CD14-positive monocyte (primary cell): ENCODE measurements around the gene PTPRR. TPM values are rescaled to one million over a fixed set of nuclear protein-coding genes. Genes with fewer than 3 reads are reported as not detected.

ENCODE experiments used
- DNase-seq, 3 donors: peaks; one replicate each; pipeline ENCODE4 v3.0.0-alpha.2; 2011 to 2022
- H2AFZ ChIP-seq: 2 replicates; pipeline ENCODE4 v1.6.0; 2012; ENCODE audit warnings: mild to moderate bottlenecking, low read depth, low read length, inconsistent platforms; ENCODE audit not compliant: insufficient read depth, poor library complexity, severe bottlenecking
- H3K27ac ChIP-seq, 2 donors: 1 replicate in 1 of 2; 2 replicates in 1 of 2; pipeline ENCODE4 v1.5.1; 2012 to 2013; ENCODE audit warnings: low read length in 2 of 2, control low read depth in 1 of 2, inconsistent platforms in 1 of 2, low read depth in 1 of 2, mild to moderate bottlenecking in 1 of 2
- H3K27me3 ChIP-seq, 2 donors: one replicate each; pipeline versions ENCODE4 v1.6.0 to v1.6.1; 2011 to 2013; ENCODE audit warnings: low read length in 2 of 2; ENCODE audit not compliant: control insufficient read depth in 2 of 2, insufficient read depth in 2 of 2
- H3K36me3 ChIP-seq, 2 donors: replicated peaks in 1 of 2; 1 replicate in 1 of 2; 2 replicates in 1 of 2; pipeline versions ENCODE4 v1.5.1 to v1.6.1; 2012 to 2013; ENCODE audit warnings: low read length in 2 of 2, control low read depth in 1 of 2, inconsistent platforms in 1 of 2, mild to moderate bottlenecking in 1 of 2; ENCODE audit not compliant: insufficient read depth in 2 of 2, control insufficient read depth in 1 of 2
- H3K4me1 ChIP-seq, 2 donors: 1 replicate in 1 of 2; 2 replicates in 1 of 2; pipeline versions ENCODE4 v1.5.1 to v1.6.1; 2012 to 2013; ENCODE audit warnings: low read length in 2 of 2, control low read depth in 1 of 2, inconsistent platforms in 1 of 2, mild to moderate bottlenecking in 1 of 2, moderate library complexity in 1 of 2; ENCODE audit not compliant: insufficient read depth in 2 of 2, control insufficient read depth in 1 of 2
- H3K4me2 ChIP-seq: replicated peaks from 2 replicates; pipeline ENCODE3; 2012; ENCODE audit warnings: low read length, moderate library complexity, mild to moderate bottlenecking; ENCODE audit not compliant: poor library complexity, severe bottlenecking; ENCODE audit errors: extremely low read depth
- H3K4me3 ChIP-seq, 3 experiments: fragments of 200-600 bp in 1 of 3; sonication (generic) in 1 of 3; replicated peaks in 1 of 3; 1 replicate in 2 of 3; 2 replicates in 1 of 3; pipeline ENCODE4 v1.5.1; 2011 to 2013; ENCODE audit warnings: low read length in 3 of 3, mild to moderate bottlenecking in 3 of 3, control low read depth in 2 of 3, low read depth in 2 of 3, inconsistent platforms in 1 of 3, moderate library complexity in 1 of 3
- H3K79me2 ChIP-seq: 2 replicates; pipeline ENCODE4 v1.6.0; 2012; ENCODE audit warnings: mild to moderate bottlenecking, control low read depth, inconsistent platforms, low read length, moderate library complexity; ENCODE audit not compliant: insufficient read depth
- H3K9ac ChIP-seq: 2 replicates; pipeline ENCODE4 v1.6.0; 2017; ENCODE audit warnings: low read length, mild to moderate bottlenecking; ENCODE audit not compliant: insufficient read depth, poor library complexity, severe bottlenecking
- H3K9me3 ChIP-seq, 2 donors: replicated peaks in 1 of 2; 1 replicate in 1 of 2; 2 replicates in 1 of 2; pipeline versions ENCODE4 v1.5.1 to v1.6.1; 2012 to 2013; ENCODE audit warnings: low read length in 2 of 2, control low read depth in 1 of 2; ENCODE audit not compliant: control insufficient read depth in 1 of 2, insufficient read depth in 1 of 2
- H4K20me1 ChIP-seq: 2 replicates; pipeline ENCODE4 v1.6.0; 2012; ENCODE audit warnings: mild to moderate bottlenecking, low read length, control low read depth, moderate library complexity; ENCODE audit not compliant: insufficient read depth
- H3K27ac Mint-ChIP-seq, 7 donors: one replicate each; pipeline ENCODE4 v1.8.0; 2020; ENCODE audit warnings: mild to moderate bottlenecking in 7 of 7, mixed read lengths in 7 of 7, moderate library complexity in 6 of 7, inconsistent platforms in 2 of 7
- H3K27me3 Mint-ChIP-seq, 3 donors: one replicate each; pipeline ENCODE4 v1.8.0; 2021 to 2022; ENCODE audit warnings: low read depth in 3 of 3, mild to moderate bottlenecking in 3 of 3, mixed read lengths in 3 of 3, moderate library complexity in 3 of 3, inconsistent platforms in 1 of 3
- H3K36me3 Mint-ChIP-seq, 2 donors: one replicate each; pipeline ENCODE4 v1.8.0; 2020; ENCODE audit warnings: mixed read lengths in 2 of 2, inconsistent platforms in 1 of 2, mild to moderate bottlenecking in 1 of 2
- H3K4me1 Mint-ChIP-seq: one replicate; pipeline ENCODE4 v1.8.0; 2020; ENCODE audit warnings: mild to moderate bottlenecking, mixed read lengths
- H3K4me3 Mint-ChIP-seq, 2 donors: one replicate each; pipeline ENCODE4 v1.8.0; 2020; ENCODE audit warnings: mild to moderate bottlenecking in 2 of 2, mixed read lengths in 2 of 2, moderate library complexity in 1 of 2
- H3K9me3 Mint-ChIP-seq, 7 donors: one replicate each; pipeline ENCODE4 v1.8.0; 2020 to 2022; ENCODE audit warnings: mixed read lengths in 7 of 7, mild to moderate bottlenecking in 6 of 7, moderate library complexity in 6 of 7, inconsistent platforms in 2 of 7
- WGBS: methylation state at CpG from one replicate; pipeline ENCODE4 v1.1.5; 2013; ENCODE audit warnings: missing lambda C conversion rate; ENCODE audit not compliant: insufficient coverage; 5-methylcytosine and 5-hydroxymethylcytosine counted together
- intact Hi-C, 2 donors: fragments of 100-400 bp; cut with micrococcal nuclease; formaldehyde crosslinking; loops; one replicate each; pipeline versions ENCODE4 v1.15.0 to v1.15.1; 2023
- polyA plus RNA-seq, 3 donors: library from polyadenylated mRNA; depleted of rRNA in 1 of 3; unstranded in 2 of 3; stranded (reverse) in 1 of 3; fragments of 300-500 nt in 2 of 3; fragments of >200 nt in 1 of 3; fragmentation: Illumina TruSeq in 2 of 3; gene quantifications; 1 replicate in 2 of 3; 2 replicates in 1 of 3; pipeline ENCODE4 v1.2.3, GENCODE V29; 2012 to 2021
- TF ChIP-seq, protein P1 (sequence below): fragments of 200-600 bp; IDR thresholded peaks from one replicate; pipeline ENCODE4 v1.8.0; 2022; ENCODE audit warnings: antibody characterized with exemption, mild to moderate bottlenecking

PTPRR gene
- polyA plus RNA-seq, 3 donors, result not detected

DNA sequence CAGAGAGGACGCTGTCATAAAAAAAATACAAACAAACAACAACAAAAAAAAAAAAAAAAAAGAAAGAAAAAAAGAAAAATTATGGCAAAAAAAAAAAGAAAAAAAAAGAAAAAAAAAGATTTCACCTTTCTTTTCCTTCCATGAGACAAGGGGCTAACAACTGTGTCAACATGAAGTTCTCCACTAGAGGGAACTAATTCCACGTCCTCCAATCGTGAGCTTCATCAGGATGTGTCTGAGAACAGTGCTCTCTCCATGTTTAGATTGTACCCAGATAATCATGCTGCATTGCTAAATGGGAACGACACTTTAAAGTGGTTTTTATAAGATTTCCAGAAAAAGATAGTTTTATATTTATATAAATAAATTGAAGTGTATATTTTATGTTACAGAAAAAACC, 187.2 kb downstream of the PTPRR start:
- Histone ChIP-seq H3K79me2 (no peaks in the 10 kb centered on the region), H3K27ac (no peak overlapping the region), H4K20me1 (no peaks in the 10 kb centered on the region), H3K4me1 (no peaks in the 10 kb centered on the region), H3K9me3 (no peaks in the 10 kb centered on the region), H3K4me2 (no peak overlapping the region), H3K9ac (no peak overlapping the region), H3K27me3 (no peaks in the 10 kb centered on the region), H3K4me3 (no peak overlapping the region), H2AFZ (no peak overlapping the region), H3K36me3 (no peaks in the 10 kb centered on the region)
- TF ChIP-seq, protein P1, sequence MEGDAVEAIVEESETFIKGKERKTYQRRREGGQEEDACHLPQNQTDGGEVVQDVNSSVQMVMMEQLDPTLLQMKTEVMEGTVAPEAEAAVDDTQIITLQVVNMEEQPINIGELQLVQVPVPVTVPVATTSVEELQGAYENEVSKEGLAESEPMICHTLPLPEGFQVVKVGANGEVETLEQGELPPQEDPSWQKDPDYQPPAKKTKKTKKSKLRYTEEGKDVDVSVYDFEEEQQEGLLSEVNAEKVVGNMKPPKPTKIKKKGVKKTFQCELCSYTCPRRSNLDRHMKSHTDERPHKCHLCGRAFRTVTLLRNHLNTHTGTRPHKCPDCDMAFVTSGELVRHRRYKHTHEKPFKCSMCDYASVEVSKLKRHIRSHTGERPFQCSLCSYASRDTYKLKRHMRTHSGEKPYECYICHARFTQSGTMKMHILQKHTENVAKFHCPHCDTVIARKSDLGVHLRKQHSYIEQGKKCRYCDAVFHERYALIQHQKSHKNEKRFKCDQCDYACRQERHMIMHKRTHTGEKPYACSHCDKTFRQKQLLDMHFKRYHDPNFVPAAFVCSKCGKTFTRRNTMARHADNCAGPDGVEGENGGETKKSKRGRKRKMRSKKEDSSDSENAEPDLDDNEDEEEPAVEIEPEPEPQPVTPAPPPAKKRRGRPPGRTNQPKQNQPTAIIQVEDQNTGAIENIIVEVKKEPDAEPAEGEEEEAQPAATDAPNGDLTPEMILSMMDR, result peak; percentile 67
- no peak overlapping the region for H3K27ac Mint-ChIP-seq
- no CpG with 5 or more reads among the region's 4 CpGs for WGBS
- H3K4me3 Mint-ChIP-seq, result no peak overlapping the region
- intact Hi-C loops, result loop anchor here in 1 of 2 donors (5.0 kb wide), 1 partner anchor 856 kb away; no protein-coding TSS in a partner anchor
- H3K36me3 Mint-ChIP-seq, result no peaks in the 10 kb centered on the region
- peaks cover 0 to 4% (median 2%) of the 10 kb centered on the region in 3 donors for H3K27me3 Mint-ChIP-seq
- no peaks in the 10 kb centered on the region for H3K4me1 Mint-ChIP-seq
- H3K9me3 Mint-ChIP-seq, result peaks cover 0 to 3% (median 2%) of the 10 kb centered on the region in 7 donors
- DNase-seq, result peak in 1 of 3 donors; percentile 7

DNA sequence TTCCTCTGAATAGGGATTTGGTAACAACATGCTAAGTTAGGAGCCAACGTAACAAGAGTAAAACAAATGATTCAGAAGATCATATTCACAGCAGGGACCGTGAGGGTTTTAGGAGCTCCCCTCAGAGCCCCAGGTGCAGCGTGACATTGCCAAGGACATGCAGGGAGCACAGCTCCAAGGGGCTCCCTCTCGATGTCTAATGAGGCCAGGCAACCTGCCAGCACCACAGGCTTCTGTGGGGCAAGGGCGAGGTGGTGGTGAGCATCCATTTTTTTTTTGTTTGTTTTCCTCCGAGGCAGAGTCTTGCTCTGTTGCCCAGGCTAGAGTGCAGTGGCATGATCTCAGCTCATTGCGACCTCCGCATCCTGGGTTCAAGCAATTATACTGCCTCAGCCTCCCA, 188.3 kb downstream of the PTPRR start:
- no peak overlapping the region for H3K4me3 ChIP-seq
- no peaks in the 10 kb centered on the region for H4K20me1 ChIP-seq
- no peak for DNase-seq
- H3K79me2 ChIP-seq, result no peaks in the 10 kb centered on the region
- Mint-ChIP-seq H3K36me3 (no peaks in the 10 kb centered on the region), H3K4me3 (no peak overlapping the region), H3K4me1 (no peaks in the 10 kb centered on the region), H3K9me3 (peaks cover 0 to 3% (median 2%) of the 10 kb centered on the region in 7 donors), H3K27ac (peak overlapping the region in 1 of 7 donors; percentile 6), H3K27me3 (peaks cover 0 to 3% (median 2%) of the 10 kb centered on the region in 3 donors)
- H3K4me1 ChIP-seq, result no peaks in the 10 kb centered on the region
- intact Hi-C loops, result loop anchor here in 1 of 2 donors (5.0 kb wide), 1 partner anchor 855 kb away; no protein-coding TSS in a partner anchor
- TF ChIP-seq, protein P1, result no peak
- no peaks in the 10 kb centered on the region for H3K9me3 ChIP-seq
- H3K4me2 ChIP-seq, result no peak overlapping the region
- 86% methylated on average over 6 of the region's 8 CpGs for whole genome bisulfite sequencing
- no peak overlapping the region for H3K9ac ChIP-seq
- no peaks in the 10 kb centered on the region for H3K27me3 ChIP-seq
- no peak overlapping the region for H2AFZ ChIP-seq
- H3K36me3 ChIP-seq, result no peaks in the 10 kb centered on the region
- H3K27ac ChIP-seq, result no peak overlapping the region
